Subcutaneous adipose tissue (tissue), 4 donors: Measurements from ENCODE around the gene SLC2A9. TPM values are rescaled to one million over a fixed set of nuclear protein-coding genes. Genes with fewer than 3 reads are reported as not detected.

ENCODE experiments used
- CTCF ChIP-seq: fragments of 450-650 bp; IDR thresholded peaks from one replicate; pipeline ENCODE4 v1.5.1; 2016; ENCODE audit warnings: low read depth, mild to moderate bottlenecking, control low read depth, antibody characterized with exemption, moderate library complexity
- total RNA-seq, 4 donors: library from RNA; depleted of rRNA; stranded (reverse); fragments of >200 nt; gene quantifications; one replicate each; pipeline ENCODE4 v1.1.0, GENCODE V29; 2016

Gene SLC2A9
- total RNA-seq, 4 donors from 2014 or later = 4.6 to 15.8 (median 7.8) TPM

- no peak for TF ChIP-seq CTCF
Observed at GRCh38 chr4:9940041-9940440, 81.3 kb downstream of the SLC2A9 start.

GRCh38 chr4:9938933-9939332, 82.4 kb downstream of the SLC2A9 start:
- TF ChIP-seq CTCF = no peak

GRCh38 chr4:9937078-9937477, 84.2 kb downstream of the SLC2A9 start:
- TF ChIP-seq CTCF = no peak

GRCh38 chr4:9936129-9936644, 85.1 kb downstream of the SLC2A9 start:
- TF ChIP-seq CTCF = no peak

- TF ChIP-seq CTCF = no peak
Observed at GRCh38 chr4:9933956-9934355, 87.3 kb downstream of the SLC2A9 start.

- no peak for TF ChIP-seq CTCF
Observed at GRCh38 chr4:9933184-9933583, 88.1 kb downstream of the SLC2A9 start.

- TF ChIP-seq CTCF = no peak
Observed at GRCh38 chr4:9932771-9933170, 88.5 kb downstream of the SLC2A9 start.

GRCh38 chr4:9931146-9931545, 90.2 kb downstream of the SLC2A9 start:
- TF ChIP-seq CTCF = no peak
